Measurements from ENCODE around the gene OGA.
A peak's percentile ranks its signal among the peaks of the same experiment; 100 is the strongest.

The OGA gene

GRCh38 chr10:101816376-101816775 is 1.9 kb downstream of the OGA start:
- Histone ChIP-seq H4K20me1 (ENCODE audit: control insufficient read depth, insufficient read depth, low read depth, low read length) (peaks cover 28% of the 10 kb centered on the region), H3K4me3 (ENCODE audit: low read length) (peak overlapping the region; percentile 94), H3K4me2 (ENCODE audit: low read length) (peak overlapping the region; percentile 84), H3K27ac (ENCODE audit: low read depth, low read length) (peak overlapping the region; percentile 68; the same call in 1 of the 2 replicates), H3F3A (ENCODE audit: control insufficient read depth, insufficient read depth) (no peaks in the 10 kb centered on the region; the same call in 1 of the 2 replicates), H3K27me3 (ENCODE audit: control insufficient read depth, low read length) (no peaks in the 10 kb centered on the region), H3K36me3 (ENCODE audit: control insufficient read depth, low read length) (peaks cover 39% of the 10 kb centered on the region), H3K9me2 (replicated peaks; ENCODE audit: control insufficient read depth, low read length) (no peaks in the 10 kb centered on the region), H3K4me1 (ENCODE audit: control insufficient read depth, low read length) (peaks cover 37% of the 10 kb centered on the region), H3K79me2 (ENCODE audit: control insufficient read depth, low read length) (peaks cover 83% of the 10 kb centered on the region), H3K9me3 (ENCODE audit: control insufficient read depth, insufficient read depth, low read length) (no peaks in the 10 kb centered on the region)
- TF ChIP-seq CTCF (IDR thresholded peaks at IDR 0.05; ENCODE audit: low read depth, low read length, poor library complexity, severe bottlenecking), result no peak
- TF ChIP-seq EZH2phosphoT487 (IDR thresholded peaks at IDR 0.05; ENCODE audit: borderline replicate concordance, low read length), result no peak

- H3K27ac ChIP-seq (ENCODE audit: low read depth, low read length), result peak overlapping the region; percentile 68
- no peaks in the 10 kb centered on the region; the same call in 1 of the 2 replicates for H3F3A ChIP-seq (ENCODE audit: control insufficient read depth, insufficient read depth)
- TF ChIP-seq CTCF (IDR thresholded peaks at IDR 0.05; ENCODE audit: low read depth, low read length, poor library complexity, severe bottlenecking) (no peak), EZH2phosphoT487 (IDR thresholded peaks at IDR 0.05; ENCODE audit: borderline replicate concordance, low read length) (no peak)
- peaks cover 91% of the 10 kb centered on the region for H3K79me2 ChIP-seq (ENCODE audit: control insufficient read depth, low read length)
- H3K9me2 ChIP-seq (replicated peaks; ENCODE audit: control insufficient read depth, low read length), result no peaks in the 10 kb centered on the region
- H3K27me3 ChIP-seq (ENCODE audit: control insufficient read depth, low read length), result no peaks in the 10 kb centered on the region
- H4K20me1 ChIP-seq (ENCODE audit: control insufficient read depth, insufficient read depth, low read depth, low read length), result peaks cover 28% of the 10 kb centered on the region
- H3K36me3 ChIP-seq (ENCODE audit: control insufficient read depth, low read length), result peaks cover 56% of the 10 kb centered on the region
- H3K4me3 ChIP-seq (ENCODE audit: low read length), result peak overlapping the region; percentile 94
- H3K9me3 ChIP-seq (ENCODE audit: control insufficient read depth, insufficient read depth, low read length), result no peaks in the 10 kb centered on the region
- peaks cover 32% of the 10 kb centered on the region for H3K4me1 ChIP-seq (ENCODE audit: control insufficient read depth, low read length)
- H3K4me2 ChIP-seq (ENCODE audit: low read length), result peak overlapping the region; percentile 84
Observed at GRCh38 chr10:101814466-101815071, 3.7 kb downstream of the OGA start.

GRCh38 chr10:101812606-101813005 is 5.6 kb downstream of the OGA start:
- peaks cover 23% of the 10 kb centered on the region for H3K4me1 ChIP-seq (ENCODE audit: control insufficient read depth, low read length)
- H3K4me3 ChIP-seq (ENCODE audit: low read length), result no peak overlapping the region
- H3K36me3 ChIP-seq (ENCODE audit: control insufficient read depth, low read length), result peaks cover 70% of the 10 kb centered on the region
- peaks cover 7% of the 10 kb centered on the region for H3F3A ChIP-seq (ENCODE audit: control insufficient read depth, insufficient read depth)
- no peak overlapping the region for H3K4me2 ChIP-seq (ENCODE audit: low read length)
- TF ChIP-seq CTCF (IDR thresholded peaks at IDR 0.05; ENCODE audit: low read depth, low read length, poor library complexity, severe bottlenecking) (no peak), EZH2phosphoT487 (IDR thresholded peaks at IDR 0.05; ENCODE audit: borderline replicate concordance, low read length) (no peak)
- H3K79me2 ChIP-seq (ENCODE audit: control insufficient read depth, low read length), result peaks cover 90% of the 10 kb centered on the region
- H4K20me1 ChIP-seq (ENCODE audit: control insufficient read depth, insufficient read depth, low read depth, low read length), result peaks cover 28% of the 10 kb centered on the region
- H3K9me3 ChIP-seq (ENCODE audit: control insufficient read depth, insufficient read depth, low read length), result no peaks in the 10 kb centered on the region
- H3K27ac ChIP-seq (ENCODE audit: low read depth, low read length), result no peak overlapping the region
- no peaks in the 10 kb centered on the region for H3K9me2 ChIP-seq (replicated peaks; ENCODE audit: control insufficient read depth, low read length)
- no peaks in the 10 kb centered on the region for H3K27me3 ChIP-seq (ENCODE audit: control insufficient read depth, low read length)

All from DOHH2 (cell line).